HEK293 (cell line): Measurements from ENCODE around the gene EPS8.

Experiments used
- CTCF ChIA-PET: fragments of 350-600 bp; formaldehyde crosslinking; extraction: SDS; loops from one replicate; lab custom pipeline; 2021; ENCODE audit warnings: antibody characterized with exemption; lab: Yijun Ruan, JAX
- POLR2A ChIA-PET: fragments of 300-600 bp; formaldehyde crosslinking; extraction: SDS; loops from one replicate; lab custom pipeline; 2020; ENCODE audit warnings: antibody characterized with exemption, inconsistent platforms; lab: Yijun Ruan, JAX
- H3K27ac ChIP-seq: fragments of 200-500 bp; sonication (Bioruptor generic); 2 replicates; pipeline ENCODE4 v1.5.1; 2014; ENCODE audit warnings: low read depth, low read length, control low read depth, inconsistent platforms; ENCODE audit errors: extremely low read depth
- H3K36me3 ChIP-seq, 2 experiments: fragments of 200-500 bp in 1 of 2; sonication (Bioruptor generic) in 1 of 2; 1 replicate in 1 of 2; 2 replicates in 1 of 2; pipeline ENCODE4 v1.5.1; 2014 to 2017; ENCODE audit warnings: inconsistent platforms in 2 of 2, low read length in 2 of 2; ENCODE audit not compliant: control insufficient read depth in 2 of 2, insufficient read depth in 1 of 2
- H3K4me1 ChIP-seq: fragments of 200-500 bp; sonication (Bioruptor generic); 2 replicates; pipeline ENCODE4 v1.5.1; 2014; ENCODE audit warnings: mild to moderate bottlenecking, low read length, inconsistent platforms; ENCODE audit not compliant: control insufficient read depth, insufficient read depth
- H3K4me3 ChIP-seq: 2 replicates; pipeline ENCODE4 v1.5.1; 2011; ENCODE audit warnings: low read depth, mild to moderate bottlenecking, control low read depth, low read length, moderate library complexity
- H3K9me3 ChIP-seq: fragments of 200-500 bp; sonication (Bioruptor generic); 2 replicates; pipeline ENCODE4 v1.5.1; 2014; ENCODE audit warnings: low read depth, low read length, inconsistent platforms; ENCODE audit not compliant: control insufficient read depth, insufficient read depth
- BCL11A ChIP-seq: fragments of 450-650 bp; formaldehyde crosslinking; IDR thresholded peaks from 2 replicates; pipeline ENCODE4 v1.5.1; 2016; ENCODE audit warnings: low read depth, missing biosample characterization, missing genetic modification characterization
- GLI2 ChIP-seq: fragments of 450-650 bp; formaldehyde crosslinking; IDR thresholded peaks from 2 replicates; pipeline ENCODE4; 2017; ENCODE audit warnings: missing biosample characterization, missing genetic modification characterization, low read depth, borderline replicate concordance
- GLIS2 ChIP-seq: fragments of 450-650 bp; formaldehyde crosslinking; IDR thresholded peaks from 2 replicates; pipeline ENCODE4 v1.5.1; 2016; ENCODE audit warnings: missing biosample characterization, missing genetic modification characterization
- IKZF3 ChIP-seq: fragments of 450-650 bp; IDR thresholded peaks from 2 replicates; pipeline ENCODE4 v1.5.0; 2018; ENCODE audit warnings: missing biosample characterization, mild to moderate bottlenecking, missing genetic modification characterization, moderate library complexity
- PRDM6 ChIP-seq: fragments of 450-650 bp; formaldehyde crosslinking; IDR thresholded peaks from 2 replicates; pipeline ENCODE4 v1.5.1; 2017; ENCODE audit warnings: missing biosample characterization, missing genetic modification characterization
- TCF7L2 ChIP-seq: IDR thresholded peaks from 2 replicates; pipeline ENCODE4 v1.6.1; 2011; ENCODE audit warnings: low read depth, mild to moderate bottlenecking, inconsistent platforms, low read length, moderate library complexity, borderline replicate concordance
- ZBTB7A ChIP-seq: fragments of 450-650 bp; formaldehyde crosslinking; IDR thresholded peaks from 2 replicates; pipeline ENCODE4 v1.5.1; 2016; ENCODE audit warnings: low read depth, missing biosample characterization, missing genetic modification characterization
- ZFP69B ChIP-seq: fragments of 450-650 bp; formaldehyde crosslinking; IDR thresholded peaks from 2 replicates; pipeline ENCODE4 v1.5.1; 2016; ENCODE audit warnings: missing biosample characterization, missing genetic modification characterization
- ZNF138 ChIP-seq: fragments of 450-650 bp; formaldehyde crosslinking; IDR thresholded peaks from 2 replicates; pipeline ENCODE4 v1.5.1; 2016; ENCODE audit warnings: missing biosample characterization, missing genetic modification characterization, borderline replicate concordance
- ZNF140 ChIP-seq: fragments of 450-650 bp; formaldehyde crosslinking; IDR thresholded peaks from 2 replicates; pipeline ENCODE4 v1.5.1; 2016; ENCODE audit warnings: missing biosample characterization, missing genetic modification characterization
- ZNF148 ChIP-seq: fragments of 450-650 bp; formaldehyde crosslinking; IDR thresholded peaks from 2 replicates; pipeline ENCODE4 v1.5.0; 2017; ENCODE audit warnings: missing biosample characterization, missing genetic modification characterization, borderline replicate concordance
- ZNF16 ChIP-seq: fragments of 450-650 bp; formaldehyde crosslinking; IDR thresholded peaks from 2 replicates; pipeline ENCODE4 v1.5.1; 2016; ENCODE audit warnings: low read depth, missing biosample characterization, missing genetic modification characterization
- ZNF174 ChIP-seq: fragments of 450-650 bp; formaldehyde crosslinking; IDR thresholded peaks from 2 replicates; pipeline ENCODE4 v1.5.0; 2017; ENCODE audit warnings: missing biosample characterization, mild to moderate bottlenecking, missing genetic modification characterization
- ZNF18 ChIP-seq: fragments of 450-650 bp; formaldehyde crosslinking; IDR thresholded peaks from 2 replicates; pipeline ENCODE4 v1.5.1; 2016; ENCODE audit warnings: missing biosample characterization, missing genetic modification characterization
- ZNF211 ChIP-seq: fragments of 450-650 bp; formaldehyde crosslinking; IDR thresholded peaks from 2 replicates; pipeline ENCODE4 v1.5.1; 2016; ENCODE audit warnings: low read depth, missing biosample characterization, missing genetic modification characterization
- ZNF354C ChIP-seq: fragments of 450-650 bp; formaldehyde crosslinking; IDR thresholded peaks from 2 replicates; pipeline ENCODE4 v1.5.1; 2016; ENCODE audit warnings: missing biosample characterization, missing genetic modification characterization, low read depth, borderline replicate concordance
- ZNF366 ChIP-seq: fragments of 450-650 bp; formaldehyde crosslinking; conservative IDR thresholded peaks from 2 replicates; pipeline ENCODE4 v1.5.1; 2016; ENCODE audit warnings: missing biosample characterization, missing genetic modification characterization
- ZNF37A ChIP-seq: fragments of 450-650 bp; IDR thresholded peaks from 2 replicates; pipeline ENCODE4 v1.5.1; 2018; ENCODE audit warnings: missing biosample characterization, missing genetic modification characterization
- ZNF560 ChIP-seq: fragments of 450-650 bp; formaldehyde crosslinking; IDR thresholded peaks from 2 replicates; pipeline ENCODE4 v1.5.1; 2017; ENCODE audit warnings: missing biosample characterization, missing genetic modification characterization, borderline replicate concordance
- ZNF624 ChIP-seq: fragments of 450-650 bp; formaldehyde crosslinking; IDR thresholded peaks from 2 replicates; pipeline ENCODE4 v1.5.1; 2017; ENCODE audit warnings: missing biosample characterization, missing genetic modification characterization
- ZNF658 ChIP-seq: fragments of 450-650 bp; formaldehyde crosslinking; IDR thresholded peaks from 2 replicates; pipeline ENCODE4; 2016; ENCODE audit warnings: missing biosample characterization, missing genetic modification characterization
- ZNF76 ChIP-seq: fragments of 450-650 bp; formaldehyde crosslinking; IDR thresholded peaks from 2 replicates; pipeline ENCODE4; 2016; ENCODE audit warnings: low read depth, missing biosample characterization, missing genetic modification characterization, borderline replicate concordance
- ZXDB ChIP-seq: fragments of 450-650 bp; formaldehyde crosslinking; IDR thresholded peaks from 2 replicates; pipeline ENCODE4 v1.5.1; 2016; ENCODE audit warnings: missing biosample characterization, missing genetic modification characterization
- TF ChIP-seq, protein P1 (sequence below): fragments of 450-650 bp; formaldehyde crosslinking; IDR thresholded peaks from 2 replicates; pipeline ENCODE4 v1.5.1; 2016; ENCODE audit warnings: missing biosample characterization, missing genetic modification characterization

The EPS8 gene

DNA sequence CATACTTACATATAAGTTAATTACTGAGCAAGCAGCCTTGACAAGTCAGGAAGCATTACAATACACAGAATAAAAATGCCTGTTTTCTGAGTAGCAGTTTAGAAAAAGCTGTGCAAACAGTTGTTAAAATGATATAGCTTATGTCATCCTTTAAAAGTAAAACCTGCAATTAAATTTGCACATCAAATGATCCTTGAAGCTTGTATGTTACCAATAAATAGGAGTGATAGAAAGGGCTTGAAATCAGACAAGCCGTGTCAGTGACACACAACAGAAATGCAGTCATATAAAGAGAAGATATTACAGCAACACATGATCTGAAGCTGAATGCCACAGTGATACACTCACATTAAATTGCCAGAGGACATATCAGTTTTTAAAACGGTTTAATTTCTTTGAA lies 70.0 kb downstream of the EPS8 start (continued):
- TF ChIP-seq GLI2 (tag by site-specific recombination) (no peak), ZNF366 (peak; percentile 34; the same call in 1 of the 2 replicates), TCF7L2 (no peak), ZNF37A (tag by site-specific recombination) (no peak), ZNF76 (tag by site-specific recombination) (no peak), ZNF138 (tag by site-specific recombination) (no peak), BCL11A (0 out of 2 replicates have a peak, but pooled peaks have one; percentile 31), ZFP69B (tag by site-specific recombination) (no peak), ZNF658 (tag by site-specific recombination) (no peak), GLIS2 (no peak), ZNF140 (tag by site-specific recombination) (no peak), ZXDB (tag by site-specific recombination) (0 out of 2 replicates have a peak, but pooled peaks have one; percentile 24), ZNF148 (no peak), PRDM6 (tag by site-specific recombination) (peak; percentile 58), ZNF560 (tag by site-specific recombination) (no peak), ZNF624 (tag by site-specific recombination) (no peak), ZNF354C (no peak)
- TF ChIP-seq, protein P1, sequence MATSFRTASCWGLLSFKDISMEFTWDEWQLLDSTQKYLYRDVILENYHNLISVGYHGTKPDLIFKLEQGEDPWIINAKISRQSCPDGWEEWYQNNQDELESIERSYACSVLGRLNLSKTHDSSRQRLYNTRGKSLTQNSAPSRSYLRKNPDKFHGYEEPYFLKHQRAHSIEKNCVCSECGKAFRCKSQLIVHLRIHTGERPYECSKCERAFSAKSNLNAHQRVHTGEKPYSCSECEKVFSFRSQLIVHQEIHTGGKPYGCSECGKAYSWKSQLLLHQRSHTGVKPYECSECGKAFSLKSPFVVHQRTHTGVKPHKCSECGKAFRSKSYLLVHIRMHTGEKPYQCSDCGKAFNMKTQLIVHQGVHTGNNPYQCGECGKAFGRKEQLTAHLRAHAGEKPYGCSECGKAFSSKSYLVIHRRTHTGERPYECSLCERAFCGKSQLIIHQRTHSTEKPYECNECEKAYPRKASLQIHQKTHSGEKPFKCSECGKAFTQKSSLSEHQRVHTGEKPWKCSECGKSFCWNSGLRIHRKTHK (tag by site-specific recombination), result no peak

DNA sequence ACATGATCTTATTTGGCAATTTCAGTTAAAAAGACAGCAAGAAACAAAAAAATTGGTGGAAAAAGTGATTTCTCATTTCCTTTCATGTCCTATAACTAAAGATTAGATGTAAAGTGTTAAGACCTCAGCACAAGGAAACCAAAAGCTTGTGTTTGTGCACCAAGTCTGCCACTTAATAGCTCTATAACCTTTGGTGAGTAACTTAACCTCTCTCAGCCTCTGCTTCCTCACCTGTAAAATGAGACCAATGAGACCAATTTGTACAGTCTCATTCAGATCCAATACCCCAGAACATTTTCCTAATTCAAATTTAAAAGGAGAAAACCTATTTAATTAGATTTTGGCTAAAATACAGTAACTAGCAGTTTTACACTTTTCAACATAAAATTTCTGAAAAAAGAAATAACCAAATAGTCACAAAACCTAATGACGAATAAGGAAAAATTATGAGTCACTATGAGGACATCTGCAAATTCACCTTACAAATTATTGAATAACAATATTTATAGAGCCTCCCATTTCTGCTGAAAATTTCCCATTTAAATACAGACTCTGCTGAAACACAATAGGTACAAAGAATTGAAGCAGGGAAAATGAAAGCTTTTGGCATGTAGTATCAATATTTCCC lies 71.1 kb downstream of the EPS8 start:
- POLR2A ChIA-PET, result no interaction called here
- Histone ChIP-seq H3K4me1 (peaks cover 24% of the 10 kb centered on the region), H3K27ac (no peak overlapping the region), H3K4me3 (no peak overlapping the region), H3K36me3 (no peaks in the 10 kb centered on the region), H3K9me3 (no peaks in the 10 kb centered on the region)
- CTCF ChIA-PET, result no interaction called here
- no peak for TF ChIP-seq ZNF174 (tag by site-specific recombination)
- no peak for TF ChIP-seq ZNF211 (tag by site-specific recombination)
- no peak for TF ChIP-seq IKZF3 (tag by site-specific recombination)
- no peak for TF ChIP-seq ZBTB7A
- no peak for TF ChIP-seq ZNF16
- TF ChIP-seq ZNF18 (tag by site-specific recombination), result no peak
